NCI-H128 (cell line): Measurements from ENCODE around the gene GDF7.
"Not testable (repeated sequence)": the region's sequence is repeated elsewhere in the genome, so short reads cannot be mapped to it uniquely, and the experiment has no call there.

Experiments used
- DNase-seq: peaks from one replicate; lab custom pipeline; 2025; ENCODE audit not compliant: unreplicated experiment; lab: John Stamatoyannopoulos, UW

GDF7 gene

GRCh38 chr2:20696366-20696765, 29.4 kb downstream of the GDF7 start:
- no peak for DNase-seq

GRCh38 chr2:20697322-20697934, 30.5 kb downstream of the GDF7 start:
- DNase-seq = no peak

- no peak for DNase-seq
These were observed 32.1 kb downstream of the GDF7 start for GRCh38 chr2:20698916-20699613.

- no peak for DNase-seq
These were observed 35.6 kb downstream of the GDF7 start for GRCh38 chr2:20702563-20702962.

GRCh38 chr2:20704886-20705285, 37.9 kb downstream of the GDF7 start:
- DNase-seq = no peak

DNA sequence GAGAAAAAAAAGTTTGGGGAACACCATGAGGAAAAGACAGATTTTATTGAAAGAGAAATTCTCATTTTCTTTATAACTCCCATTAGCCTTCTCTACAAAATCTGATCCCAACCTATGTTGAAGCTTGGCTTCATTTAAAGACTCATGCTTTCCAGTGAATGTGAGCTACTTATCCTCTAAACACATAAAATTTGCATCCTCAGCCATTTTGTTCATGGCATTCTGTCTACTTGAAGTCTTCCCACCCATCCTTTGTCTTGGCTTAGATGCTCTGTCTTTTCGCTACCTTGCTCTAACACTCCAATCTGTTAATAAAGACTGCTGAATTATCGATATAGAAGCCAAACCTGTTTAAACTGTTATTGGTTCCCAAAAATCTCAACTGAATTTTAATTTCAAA, 39.3 kb downstream of the GDF7 start:
- no peak for DNase-seq

DNA sequence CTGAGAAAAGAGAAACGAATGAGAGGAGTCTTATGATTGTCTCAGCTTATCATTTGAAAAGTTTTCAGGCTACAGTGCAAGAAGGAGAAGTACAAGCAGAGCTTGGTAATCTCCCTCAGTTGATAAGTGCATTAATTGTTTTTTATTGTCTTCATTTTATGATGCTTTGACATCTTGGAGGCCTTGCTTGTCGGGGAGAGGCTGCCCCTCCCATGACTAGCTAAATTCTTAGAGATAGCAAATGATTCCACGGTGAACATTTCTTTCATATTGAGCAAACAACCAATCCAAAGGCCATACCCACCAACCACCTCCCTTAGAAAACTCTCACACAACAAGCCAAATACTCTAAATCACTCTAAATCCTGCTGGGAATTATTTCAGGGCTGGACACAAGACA, 39.8 kb downstream of the GDF7 start:
- DNase-seq = no peak

- DNase-seq = no peak
These were observed 40.7 kb downstream of the GDF7 start for GRCh38 chr2:20707601-20708000.

DNA sequence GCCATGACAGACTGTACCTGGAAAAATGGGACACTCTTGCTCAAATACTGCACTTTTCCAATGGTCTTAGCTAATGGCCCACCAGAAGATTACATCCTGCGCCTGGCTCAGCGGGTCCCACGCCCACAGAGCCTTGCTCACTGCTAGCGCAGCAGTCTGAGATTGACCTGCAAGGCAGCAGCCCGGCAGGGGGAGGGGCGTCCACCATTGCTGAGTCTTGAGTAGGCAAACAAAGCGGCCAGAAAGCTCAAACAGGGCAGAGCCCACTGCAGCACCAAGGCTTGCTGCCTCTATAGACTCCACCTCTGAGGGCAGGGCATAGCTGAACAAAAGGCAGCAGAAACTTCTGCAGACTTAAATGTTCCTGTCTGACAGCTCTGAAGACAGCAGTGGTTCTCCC, 44.7 kb downstream of the GDF7 start:
- DNase-seq = not testable (repeated sequence)

DNA sequence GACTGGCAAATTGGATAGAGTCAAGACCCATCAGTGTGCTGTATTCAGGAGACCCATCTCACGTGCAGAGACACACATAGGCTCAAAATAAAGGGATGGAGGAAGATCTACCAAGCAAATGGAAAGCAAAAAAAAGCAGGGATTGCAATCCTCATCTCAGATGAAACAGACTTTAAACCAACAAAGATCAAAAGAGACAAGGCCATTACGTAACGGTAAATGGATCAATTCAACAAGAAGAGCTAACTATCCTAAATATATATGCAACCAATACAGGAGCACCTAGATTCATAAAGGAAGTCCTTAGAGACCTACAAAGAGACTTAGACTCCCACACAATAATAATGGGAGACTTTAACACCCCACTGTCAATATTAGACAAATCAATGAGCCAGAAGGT, 46.6 kb downstream of the GDF7 start:
- DNase-seq = not testable (repeated sequence)

- not testable (repeated sequence) for DNase-seq
These were observed 47.5 kb downstream of the GDF7 start for GRCh38 chr2:20714412-20714811.

DNA sequence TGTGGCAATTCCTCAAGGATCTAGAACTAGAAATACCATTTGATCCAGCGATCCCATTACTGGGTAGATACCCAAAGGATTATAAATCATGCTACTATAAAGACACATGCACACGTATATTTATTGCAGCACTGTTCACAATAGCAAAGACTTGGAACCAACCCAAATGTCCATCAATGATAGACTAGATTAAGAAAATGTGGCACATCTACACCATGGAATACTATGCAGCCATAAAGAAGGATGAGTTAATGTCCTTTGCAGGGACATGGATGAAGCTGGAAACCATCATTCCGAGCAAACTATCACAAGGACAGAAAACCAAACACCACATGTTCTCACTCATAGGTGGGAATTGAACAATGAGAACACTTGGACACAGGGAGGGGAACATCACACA, 49.2 kb downstream of the GDF7 start:
- DNase-seq = not testable (repeated sequence)

DNA sequence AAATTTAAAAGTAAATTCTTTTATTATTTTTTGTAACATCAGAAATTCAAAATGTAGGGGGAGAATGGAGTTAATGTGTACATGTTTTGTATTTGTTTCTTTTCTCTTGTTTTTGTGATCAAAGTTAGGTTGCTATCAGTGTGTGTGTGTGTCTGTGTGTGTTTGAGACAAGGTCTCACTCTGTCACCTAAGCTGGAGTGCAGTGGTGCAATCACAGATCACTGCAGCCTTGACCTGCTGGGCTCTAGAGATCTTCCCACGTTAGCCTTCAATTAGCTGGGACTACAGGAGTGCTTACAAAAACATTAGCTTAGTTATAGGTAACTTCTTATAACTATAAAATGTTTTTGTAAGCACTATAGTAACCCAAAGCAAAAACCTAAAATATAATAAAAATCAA, 50.7 kb downstream of the GDF7 start:
- DNase-seq = no peak

DNA sequence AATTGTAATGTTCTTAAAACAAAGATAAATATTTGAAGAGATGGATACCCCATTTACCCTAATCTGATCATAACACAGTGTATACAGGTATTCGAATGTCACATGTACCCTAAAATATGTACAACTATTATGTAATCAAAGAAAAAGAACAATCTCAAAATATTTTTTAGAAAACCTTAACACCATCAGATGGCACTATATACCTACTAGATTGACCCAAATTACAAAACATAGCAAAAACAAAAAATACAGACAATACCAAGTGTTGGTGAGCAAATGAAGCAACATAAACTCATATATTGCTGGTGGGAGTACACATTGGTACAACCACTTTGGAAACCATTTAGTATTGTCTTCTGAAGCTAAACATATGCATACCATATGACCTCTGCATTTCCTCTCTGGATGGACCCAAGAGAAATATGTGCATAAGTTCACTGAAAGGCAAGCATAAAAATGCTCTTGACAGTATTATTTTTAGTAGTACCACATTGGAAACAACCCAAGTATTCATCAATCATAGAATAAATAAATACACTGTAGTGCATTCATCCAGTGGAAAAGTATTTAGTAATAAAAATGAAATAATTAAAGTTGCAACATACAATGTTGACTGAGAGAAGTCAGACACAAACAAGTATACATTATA, 55.8 kb downstream of the GDF7 start:
- DNase-seq = no peak

GRCh38 chr2:20723543-20723942, 56.6 kb downstream of the GDF7 start:
- no peak for DNase-seq

DNA sequence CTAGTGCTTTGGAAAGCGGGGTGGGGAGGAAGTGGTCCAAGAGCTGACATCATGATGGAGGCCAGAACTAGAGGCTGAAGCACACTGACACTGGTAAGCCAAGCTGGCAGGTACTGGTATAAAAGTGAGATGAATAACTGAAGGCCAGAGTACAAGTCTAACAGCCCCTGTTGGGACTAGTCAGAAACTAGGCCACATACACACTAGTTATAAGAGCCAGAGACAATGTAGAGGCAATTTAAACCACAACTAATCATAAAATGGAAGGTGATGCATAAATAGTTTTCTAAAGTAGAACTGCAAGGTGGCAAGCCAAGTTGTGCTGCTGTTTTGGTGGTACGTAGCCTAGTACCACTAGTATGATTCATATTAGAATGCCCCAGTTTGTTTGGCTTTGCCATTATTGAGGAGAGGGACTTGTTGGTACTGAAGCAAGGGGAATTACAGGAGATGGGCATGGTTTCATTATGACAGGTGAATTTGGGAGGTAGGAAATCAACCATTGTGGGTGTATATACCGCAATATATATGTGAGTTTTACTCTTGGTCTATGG, 57.6 kb downstream of the GDF7 start:
- no peak for DNase-seq

- no peak for DNase-seq
These were observed 58.8 kb downstream of the GDF7 start for GRCh38 chr2:20725782-20726181.

GRCh38 chr2:20726913-20727312, 60.0 kb downstream of the GDF7 start:
- DNase-seq = no peak

GRCh38 chr2:20728114-20728758, 61.3 kb downstream of the GDF7 start:
- no peak for DNase-seq
